HCT116 (cell line): Measurements from ENCODE around the gene ZMYM1. TPM values are rescaled to one million over a fixed set of nuclear protein-coding genes. Genes with fewer than 3 reads are reported as not detected.

ENCODE experiments used
- ATAC-seq: fragments of 200-7000 bp; cut with Tn5 transposase; 2 replicates; pipeline ENCODE4 v1.9.1; 2020; ENCODE audit warnings: mild to moderate bottlenecking, moderate library complexity
- BruUV-seq: library from RNA; stranded (reverse); fragments of 400-500 nt; replicated peaks from 2 replicates; lab custom pipeline; 2021; lab: Mats Ljungman, UMichigan
- CTCF ChIA-PET: fragments of 300-600 bp; sonication (Branson Sonifier 250); formaldehyde crosslinking; loops from one replicate; lab custom pipeline; 2021; ENCODE audit warnings: antibody characterized with exemption; lab: Charles Lee
- POLR2A ChIA-PET: fragments of 300-600, 350-600 bp; sonication (Branson Sonifier 250); formaldehyde crosslinking; loops from one replicate; lab custom pipeline; 2021; ENCODE audit warnings: antibody characterized with exemption; lab: Charles Lee
- RAD21 ChIA-PET, 2 experiments: fragments of 300-600 bp; sonication (Branson Sonifier 250); formaldehyde crosslinking; loops; one replicate each; lab custom pipeline; 2023; ENCODE audit warnings: low total read pairs in 2 of 2; ENCODE audit not compliant: uncharacterized antibody in 2 of 2, unreplicated experiment in 2 of 2, low non-redundant PET in 1 of 2; lab: Charles Lee
- DNase-seq: peaks from one replicate; pipeline ENCODE4 v3.0.0-alpha.2; 2010; ENCODE audit warnings: low read depth, low spot score
- H2AFZ ChIP-seq: fragments of 200-600 bp; shearing (Covaris generic), sonication (generic); 2 replicates; pipeline ENCODE4 v1.6.1; 2017; ENCODE audit warnings: low read depth, mixed run types, mixed read lengths, antibody characterized with exemption, low read length; ENCODE audit not compliant: poor library complexity, severe bottlenecking
- H3K27ac ChIP-seq: 2 replicates; pipeline ENCODE4 v1.5.1; 2012; ENCODE audit warnings: low read depth, low read length
- H3K27me3 ChIP-seq: fragments of 200-600 bp; sonication (generic); 2 replicates; pipeline ENCODE4 v1.6.1; 2016; ENCODE audit warnings: mixed run types, low read length, mixed read lengths; ENCODE audit not compliant: insufficient read depth
- H3K36me3 ChIP-seq, 2 experiments: fragments of 200-500 bp in 1 of 2; fragments of 200-600 bp in 1 of 2; sonication (Bioruptor generic) in 1 of 2; sonication (generic) in 1 of 2; 2 replicates each; pipeline versions ENCODE4 v1.5.1 to v1.6.1; 2014 to 2016; ENCODE audit warnings: low read length in 2 of 2, inconsistent platforms in 1 of 2, mixed read lengths in 1 of 2, mixed run types in 1 of 2; ENCODE audit not compliant: insufficient read depth in 2 of 2, control insufficient read depth in 1 of 2
- H3K4me1 ChIP-seq, 2 experiments: fragments of 200-600 bp in 1 of 2; sonication (generic) in 1 of 2; 2 replicates each; pipeline versions ENCODE4 v1.5.1 to v1.6.1; 2012 to 2017; ENCODE audit warnings: low read length in 2 of 2, inconsistent platforms in 1 of 2, mild to moderate bottlenecking in 1 of 2, mixed read lengths in 1 of 2, mixed run types in 1 of 2, moderate library complexity in 1 of 2; ENCODE audit not compliant: insufficient read depth in 2 of 2, control insufficient read depth in 1 of 2
- H3K4me2 ChIP-seq: fragments of 200-600 bp; sonication (generic); 2 replicates; pipeline ENCODE4 v1.6.1; 2017; ENCODE audit warnings: mixed run types, low read length, mixed read lengths
- H3K4me3 ChIP-seq, 2 experiments: fragments of 200-600 bp in 1 of 2; sonication (generic) in 1 of 2; replicated peaks in 1 of 2; 2 replicates each; pipeline ENCODE4 v1.5.1; 2011 to 2016; ENCODE audit warnings: low read length in 2 of 2, control low read depth in 1 of 2, low read depth in 1 of 2, mild to moderate bottlenecking in 1 of 2, mixed read lengths in 1 of 2, mixed run types in 1 of 2
- H3K79me2 ChIP-seq: fragments of 200-600 bp; sonication (generic); 2 replicates; pipeline ENCODE4 v1.6.1; 2017; ENCODE audit warnings: mild to moderate bottlenecking, mixed run types, low read length, moderate library complexity, mixed read lengths; ENCODE audit not compliant: insufficient read depth
- H3K9ac ChIP-seq: fragments of 200-600 bp; sonication (generic); 2 replicates; pipeline ENCODE4 v1.6.1; 2016; ENCODE audit warnings: low read length, mixed read lengths
- H3K9me2 ChIP-seq: fragments of 200-600 bp; sonication (generic), shearing (Covaris generic); 2 replicates; pipeline ENCODE4 v1.6.1; 2017; ENCODE audit warnings: mixed run types, mild to moderate bottlenecking, moderate library complexity; ENCODE audit not compliant: insufficient read depth
- H3K9me3 ChIP-seq, 2 experiments: fragments of 200-500 bp in 1 of 2; fragments of 200-600 bp in 1 of 2; sonication (Bioruptor generic) in 1 of 2; sonication (generic) in 1 of 2; 2 replicates each; pipeline ENCODE4 v1.6.1; 2014 to 2017; ENCODE audit warnings: low read length in 2 of 2, mixed read lengths in 2 of 2, inconsistent platforms in 1 of 2, low read depth in 1 of 2, mild to moderate bottlenecking in 1 of 2, mixed run types in 1 of 2, moderate library complexity in 1 of 2; ENCODE audit not compliant: control insufficient read depth in 1 of 2, insufficient read depth in 1 of 2
- H4K20me1 ChIP-seq: fragments of 200-600 bp; sonication (generic), shearing (Covaris generic); 2 replicates; pipeline ENCODE4 v1.6.1; 2017; ENCODE audit warnings: mixed run types, mild to moderate bottlenecking, moderate library complexity; ENCODE audit not compliant: insufficient read depth
- CBX3 ChIP-seq: IDR thresholded peaks from 2 replicates; pipeline ENCODE4 v1.6.1; 2012; ENCODE audit warnings: low read depth
- CEBPB ChIP-seq: IDR thresholded peaks from 2 replicates; pipeline ENCODE4 v1.6.1; 2012; ENCODE audit warnings: low read depth
- ELF1 ChIP-seq: IDR thresholded peaks from 2 replicates; pipeline ENCODE4 v1.6.1; 2012; ENCODE audit warnings: low read depth, borderline replicate concordance
- EZH2 ChIP-seq: fragments of 200-600 bp; sonication (generic); IDR thresholded peaks from 2 replicates; pipeline ENCODE4 v1.6.1; 2017; ENCODE audit warnings: antibody characterized with exemption, mixed run types
- FOSL1 ChIP-seq: IDR thresholded peaks from 2 replicates; pipeline ENCODE4 v1.6.1; 2012; ENCODE audit warnings: low read depth
- POLR2A ChIP-seq: IDR thresholded peaks from 2 replicates; pipeline ENCODE4 v1.7.0; 2011; ENCODE audit warnings: borderline replicate concordance; ENCODE audit not compliant: insufficient read depth, insufficient read length; ENCODE audit errors: extremely low read depth
- POLR2AphosphoS5 ChIP-seq: IDR thresholded peaks from 2 replicates; pipeline ENCODE4 v1.6.1; 2011; ENCODE audit warnings: mild to moderate bottlenecking, low read depth, low read length, moderate library complexity
- SIN3A ChIP-seq: IDR thresholded peaks from 2 replicates; pipeline ENCODE4 v1.6.1; 2012; ENCODE audit warnings: low read depth
- ZFX ChIP-seq: fragments of 450-650 bp; IDR thresholded peaks from 2 replicates; pipeline ENCODE4 v1.6.1; 2017
- ZNF274 ChIP-seq: fragments of 200-500 bp; sonication (Bioruptor generic); IDR thresholded peaks from 2 replicates; pipeline ENCODE4 v1.6.1; 2014; ENCODE audit warnings: mild to moderate bottlenecking, low read depth, low read length, inconsistent platforms
- intact Hi-C: fragments of 100-400 bp; cut with micrococcal nuclease; formaldehyde crosslinking; loops from 2 replicates; pipeline ENCODE4 v1.10.0; 2022
- total RNA-seq: library from RNA; stranded (reverse); gene quantifications from one replicate; pipeline ENCODE4 v1.2.1, GENCODE V29; 2021; ENCODE audit not compliant: unreplicated experiment
- TF ChIP-seq, protein P1 (sequence below): IDR thresholded peaks from 2 replicates; pipeline ENCODE4 v1.6.1; 2012
- TF ChIP-seq, protein P2 (sequence below): IDR thresholded peaks from 2 replicates; pipeline ENCODE4 v1.6.1; 2011; ENCODE audit warnings: mild to moderate bottlenecking, low read length, moderate library complexity; ENCODE audit not compliant: insufficient replicate concordance; ENCODE audit errors: extremely low read depth
- TF ChIP-seq, protein P3 (sequence below), 3 experiments: fragments of 200-600 bp in 1 of 3; sonication (generic) in 1 of 3; IDR thresholded peaks in 2 of 3; conservative IDR thresholded peaks in 1 of 3; 2 replicates each; pipeline ENCODE4 v1.5.1; 2012 to 2017; ENCODE audit warnings: low read depth in 2 of 3, low read length in 2 of 3, antibody characterized with exemption in 1 of 3, borderline replicate concordance in 1 of 3, control low read depth in 1 of 3, mild to moderate bottlenecking in 1 of 3, mixed read lengths in 1 of 3, mixed run types in 1 of 3, moderate library complexity in 1 of 3; ENCODE audit not compliant: insufficient read depth in 1 of 3
- TF ChIP-seq, protein P4 (sequence below): IDR thresholded peaks from 2 replicates; pipeline ENCODE4 v1.6.1; 2012; ENCODE audit warnings: low read depth

ZMYM1 gene
- total RNA-seq, 1 experiment from 2014 or later = 37.6 TPM

DNA sequence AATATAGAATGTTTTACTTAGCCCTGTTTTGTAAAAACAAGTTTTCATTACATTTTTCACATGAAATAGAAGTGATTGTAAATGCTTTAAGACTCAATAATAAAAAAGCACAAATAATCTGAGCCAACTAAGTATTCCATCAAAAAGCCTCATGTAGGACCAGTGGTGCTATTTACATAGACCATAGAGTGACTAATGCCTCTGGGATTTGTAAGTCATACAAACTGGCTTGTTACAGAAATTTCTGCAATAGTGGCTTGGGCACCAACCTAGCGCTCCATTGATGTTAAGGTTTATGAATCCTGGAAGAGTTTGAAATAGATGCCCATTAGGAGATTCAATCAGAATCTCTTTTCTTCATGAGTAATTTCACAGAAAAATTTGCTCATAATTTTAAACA is 31.9 kb downstream of the ZMYM1 start:
- no peaks in the 10 kb centered on the region for H3K9me2 ChIP-seq
- intact Hi-C loops = no loop called here
- H3K4me1 ChIP-seq = no peaks in the 10 kb centered on the region
- H3K36me3 ChIP-seq = peaks cover 18 to 20% of the 10 kb centered on the region in 2 experiments
- ChIA-PET RAD21 (no interaction called here), POLR2A (no interaction called here), CTCF (interaction anchor here (0.9 kb wide), 1 partner anchor 11 kb away, joined by 5 read pairs; no protein-coding TSS in a partner anchor)
- no TSS peak for BruUV-seq
- no peak for ATAC-seq
- no peak overlapping the region for H2AFZ ChIP-seq
- no peak overlapping the region for H3K27ac ChIP-seq
- H3K9ac ChIP-seq = no peak overlapping the region
- no peak for DNase-seq
- H3K4me3 ChIP-seq = no peak overlapping the region
- H3K27me3 ChIP-seq = no peaks in the 10 kb centered on the region
- no peak overlapping the region for H3K4me2 ChIP-seq
- no peak for TF ChIP-seq POLR2A
- TF ChIP-seq CEBPB = no peak
- TF ChIP-seq, protein P1, sequence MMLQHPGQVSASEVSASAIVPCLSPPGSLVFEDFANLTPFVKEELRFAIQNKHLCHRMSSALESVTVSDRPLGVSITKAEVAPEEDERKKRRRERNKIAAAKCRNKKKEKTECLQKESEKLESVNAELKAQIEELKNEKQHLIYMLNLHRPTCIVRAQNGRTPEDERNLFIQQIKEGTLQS = no peak
- no peak for TF ChIP-seq ELF1
- TF ChIP-seq CBX3 = no peak
- no peak for TF ChIP-seq EZH2
- no peak for TF ChIP-seq ZNF274
- no peak for TF ChIP-seq ZFX
- no peak for TF ChIP-seq FOSL1
- no peak for TF ChIP-seq POLR2AphosphoS5
- TF ChIP-seq, protein P2, sequence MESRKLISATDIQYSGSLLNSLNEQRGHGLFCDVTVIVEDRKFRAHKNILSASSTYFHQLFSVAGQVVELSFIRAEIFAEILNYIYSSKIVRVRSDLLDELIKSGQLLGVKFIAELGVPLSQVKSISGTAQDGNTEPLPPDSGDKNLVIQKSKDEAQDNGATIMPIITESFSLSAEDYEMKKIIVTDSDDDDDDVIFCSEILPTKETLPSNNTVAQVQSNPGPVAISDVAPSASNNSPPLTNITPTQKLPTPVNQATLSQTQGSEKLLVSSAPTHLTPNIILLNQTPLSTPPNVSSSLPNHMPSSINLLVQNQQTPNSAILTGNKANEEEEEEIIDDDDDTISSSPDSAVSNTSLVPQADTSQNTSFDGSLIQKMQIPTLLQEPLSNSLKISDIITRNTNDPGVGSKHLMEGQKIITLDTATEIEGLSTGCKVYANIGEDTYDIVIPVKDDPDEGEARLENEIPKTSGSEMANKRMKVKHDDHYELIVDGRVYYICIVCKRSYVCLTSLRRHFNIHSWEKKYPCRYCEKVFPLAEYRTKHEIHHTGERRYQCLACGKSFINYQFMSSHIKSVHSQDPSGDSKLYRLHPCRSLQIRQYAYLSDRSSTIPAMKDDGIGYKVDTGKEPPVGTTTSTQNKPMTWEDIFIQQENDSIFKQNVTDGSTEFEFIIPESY = no peak
- no peak for TF ChIP-seq SIN3A
- TF ChIP-seq, protein P3, sequence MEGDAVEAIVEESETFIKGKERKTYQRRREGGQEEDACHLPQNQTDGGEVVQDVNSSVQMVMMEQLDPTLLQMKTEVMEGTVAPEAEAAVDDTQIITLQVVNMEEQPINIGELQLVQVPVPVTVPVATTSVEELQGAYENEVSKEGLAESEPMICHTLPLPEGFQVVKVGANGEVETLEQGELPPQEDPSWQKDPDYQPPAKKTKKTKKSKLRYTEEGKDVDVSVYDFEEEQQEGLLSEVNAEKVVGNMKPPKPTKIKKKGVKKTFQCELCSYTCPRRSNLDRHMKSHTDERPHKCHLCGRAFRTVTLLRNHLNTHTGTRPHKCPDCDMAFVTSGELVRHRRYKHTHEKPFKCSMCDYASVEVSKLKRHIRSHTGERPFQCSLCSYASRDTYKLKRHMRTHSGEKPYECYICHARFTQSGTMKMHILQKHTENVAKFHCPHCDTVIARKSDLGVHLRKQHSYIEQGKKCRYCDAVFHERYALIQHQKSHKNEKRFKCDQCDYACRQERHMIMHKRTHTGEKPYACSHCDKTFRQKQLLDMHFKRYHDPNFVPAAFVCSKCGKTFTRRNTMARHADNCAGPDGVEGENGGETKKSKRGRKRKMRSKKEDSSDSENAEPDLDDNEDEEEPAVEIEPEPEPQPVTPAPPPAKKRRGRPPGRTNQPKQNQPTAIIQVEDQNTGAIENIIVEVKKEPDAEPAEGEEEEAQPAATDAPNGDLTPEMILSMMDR (IDR thresholded peaks at IDR 0.05 in 2 of 3, conservative IDR thresholded peaks at IDR 0.05 in 1 of 3; ENCODE audit: borderline replicate concordance in 1 of 3, insufficient read depth in 1 of 3, low read depth in 2 of 3, low read length in 2 of 3) = no peak
- TF ChIP-seq, protein P4, sequence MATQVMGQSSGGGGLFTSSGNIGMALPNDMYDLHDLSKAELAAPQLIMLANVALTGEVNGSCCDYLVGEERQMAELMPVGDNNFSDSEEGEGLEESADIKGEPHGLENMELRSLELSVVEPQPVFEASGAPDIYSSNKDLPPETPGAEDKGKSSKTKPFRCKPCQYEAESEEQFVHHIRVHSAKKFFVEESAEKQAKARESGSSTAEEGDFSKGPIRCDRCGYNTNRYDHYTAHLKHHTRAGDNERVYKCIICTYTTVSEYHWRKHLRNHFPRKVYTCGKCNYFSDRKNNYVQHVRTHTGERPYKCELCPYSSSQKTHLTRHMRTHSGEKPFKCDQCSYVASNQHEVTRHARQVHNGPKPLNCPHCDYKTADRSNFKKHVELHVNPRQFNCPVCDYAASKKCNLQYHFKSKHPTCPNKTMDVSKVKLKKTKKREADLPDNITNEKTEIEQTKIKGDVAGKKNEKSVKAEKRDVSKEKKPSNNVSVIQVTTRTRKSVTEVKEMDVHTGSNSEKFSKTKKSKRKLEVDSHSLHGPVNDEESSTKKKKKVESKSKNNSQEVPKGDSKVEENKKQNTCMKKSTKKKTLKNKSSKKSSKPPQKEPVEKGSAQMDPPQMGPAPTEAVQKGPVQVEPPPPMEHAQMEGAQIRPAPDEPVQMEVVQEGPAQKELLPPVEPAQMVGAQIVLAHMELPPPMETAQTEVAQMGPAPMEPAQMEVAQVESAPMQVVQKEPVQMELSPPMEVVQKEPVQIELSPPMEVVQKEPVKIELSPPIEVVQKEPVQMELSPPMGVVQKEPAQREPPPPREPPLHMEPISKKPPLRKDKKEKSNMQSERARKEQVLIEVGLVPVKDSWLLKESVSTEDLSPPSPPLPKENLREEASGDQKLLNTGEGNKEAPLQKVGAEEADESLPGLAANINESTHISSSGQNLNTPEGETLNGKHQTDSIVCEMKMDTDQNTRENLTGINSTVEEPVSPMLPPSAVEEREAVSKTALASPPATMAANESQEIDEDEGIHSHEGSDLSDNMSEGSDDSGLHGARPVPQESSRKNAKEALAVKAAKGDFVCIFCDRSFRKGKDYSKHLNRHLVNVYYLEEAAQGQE = no peak
- H4K20me1 ChIP-seq = no peaks in the 10 kb centered on the region; the same call in 1 of the 2 replicates
- H3K79me2 ChIP-seq = no peaks in the 10 kb centered on the region
- no peaks in the 10 kb centered on the region for H3K9me3 ChIP-seq
